HepG2 (cell line): ENCODE results near the gene ZFP36. TPM values are rescaled to one million over a fixed set of nuclear protein-coding genes. Genes with fewer than 3 reads are reported as not detected.

Source experiments
- ATAC-seq: fragments of 200-7000 bp; cut with Tn5 transposase; 3 replicates; pipeline ENCODE4 v1.9.1; 2020; ENCODE audit warnings: mild to moderate bottlenecking, moderate library complexity
- BruUV-seq: library from RNA; stranded (reverse); fragments of 400-500 nt; replicated peaks from 2 replicates; lab custom pipeline; 2021; lab: Mats Ljungman, UMichigan
- CTCF ChIA-PET: fragments of 300-600 bp; formaldehyde crosslinking; extraction: SDS; loops from one replicate; lab custom pipeline; 2021; ENCODE audit warnings: low total read pairs, inconsistent platforms, low intra/inter-chr PET ratio; lab: Yijun Ruan, JAX
- POLR2A ChIA-PET: fragments of 350-600 bp; sonication (Branson Sonifier 250); formaldehyde crosslinking; loops from one replicate; lab custom pipeline; 2020; ENCODE audit warnings: antibody characterized with exemption, inconsistent platforms; lab: Yijun Ruan, JAX
- DNase-seq: peaks from one replicate; pipeline ENCODE4 v3.0.0-alpha.2; 2015; ENCODE audit warnings: low spot score
- FAIRE-seq: peaks from 3 replicates; lab custom pipeline; 2011; peaks lifted over from hg19 to GRCh38; lab: Jason Lieb, UNC
- H2AFZ ChIP-seq: one replicate; pipeline ENCODE4 v1.6.1; 2011; ENCODE audit warnings: low read length, inconsistent platforms
- H3K27ac ChIP-seq: fragments of 300-600 bp; 3 replicates; pipeline ENCODE4 v1.8.0; 2011; ENCODE audit warnings: mixed run types, mild to moderate bottlenecking, mixed read lengths, low read length, inconsistent platforms; ENCODE audit not compliant: insufficient read depth; ENCODE audit errors: extremely low read length
- H3K27me3 ChIP-seq, 2 experiments: fragments of 200-600 bp in 1 of 2; 2 replicates in 1 of 2; 3 replicates in 1 of 2; pipeline versions ENCODE4 v1.6.0 to v1.8.0; 2011; ENCODE audit warnings: low read length in 2 of 2, mild to moderate bottlenecking in 2 of 2, moderate library complexity in 2 of 2, inconsistent platforms in 1 of 2; ENCODE audit not compliant: insufficient read depth in 2 of 2, control insufficient read depth in 1 of 2
- H3K36me3 ChIP-seq, 2 experiments: fragments of 200-600 bp in 1 of 2; replicated peaks in 1 of 2; 2 replicates in 1 of 2; 3 replicates in 1 of 2; pipeline versions ENCODE4 v1.5.1 to v1.8.0; 2011; ENCODE audit warnings: low read length in 2 of 2, inconsistent platforms in 1 of 2; ENCODE audit not compliant: insufficient read depth in 2 of 2, control insufficient read depth in 1 of 2
- H3K4me1 ChIP-seq: 2 replicates; pipeline ENCODE4 v1.5.1; 2012; ENCODE audit warnings: low read length, inconsistent platforms; ENCODE audit not compliant: insufficient read depth
- H3K4me2 ChIP-seq: 2 replicates; pipeline ENCODE4 v1.6.0; 2011; ENCODE audit warnings: low read depth, low read length, inconsistent platforms
- H3K4me3 ChIP-seq, 3 experiments: fragments of 200-600 bp in 1 of 3; sonication (generic), shearing (Covaris generic) in 1 of 3; replicated peaks in 1 of 3; 2 replicates each; pipeline ENCODE4 v1.5.1; 2011 to 2016; ENCODE audit warnings: low read length in 3 of 3, inconsistent platforms in 2 of 3, low read depth in 2 of 3, mild to moderate bottlenecking in 2 of 3, control low read depth in 1 of 3, mixed read lengths in 1 of 3; ENCODE audit not compliant: insufficient read depth in 1 of 3
- H3K79me2 ChIP-seq: one replicate; pipeline ENCODE4 v1.6.1; 2011; ENCODE audit warnings: low read length, inconsistent platforms; ENCODE audit not compliant: insufficient read depth
- H3K9ac ChIP-seq: 2 replicates; pipeline ENCODE4 v1.6.0; 2011; ENCODE audit warnings: mild to moderate bottlenecking, low read depth, low read length, inconsistent platforms; ENCODE audit not compliant: insufficient read depth
- H3K9me3 ChIP-seq: 2 replicates; pipeline ENCODE4 v1.5.1; 2012; ENCODE audit warnings: mild to moderate bottlenecking, low read length
- H4K20me1 ChIP-seq: 2 replicates; pipeline ENCODE4 v1.6.0; 2011; ENCODE audit warnings: inconsistent platforms, mild to moderate bottlenecking, low read length, moderate library complexity; ENCODE audit not compliant: insufficient read depth
- ARID3A ChIP-seq: IDR thresholded peaks from 2 replicates; pipeline ENCODE4 v1.6.1; 2012; ENCODE audit warnings: low read depth, low read length, improper control_type of control experiment
- ARNT ChIP-seq: fragments of 450-650 bp; IDR thresholded peaks from 2 replicates; pipeline ENCODE4 v1.6.1; 2017
- BCLAF1 ChIP-seq: fragments of 450-650 bp; IDR thresholded peaks from 2 replicates; pipeline ENCODE4 v1.6.1; 2017; ENCODE audit warnings: mild to moderate bottlenecking
- ETV6 ChIP-seq: sonication (generic); formaldehyde crosslinking; conservative IDR thresholded peaks from 2 replicates; pipeline ENCODE4 v1.4.0; 2020; ENCODE audit warnings: missing genetic modification reagents
- KLF15 ChIP-seq: sonication (generic); formaldehyde crosslinking; IDR thresholded peaks from 2 replicates; pipeline ENCODE4 v1.8.1; 2023; ENCODE audit warnings: borderline replicate concordance, mild to moderate bottlenecking, inconsistent platforms, missing genetic modification reagents, mixed read lengths
- POLR2G ChIP-seq: fragments of 200-400 bp; formaldehyde crosslinking; IDR thresholded peaks from 2 replicates; pipeline ENCODE4 v1.6.1; 2018; ENCODE audit warnings: mild to moderate bottlenecking, low read depth, low read length, moderate library complexity
- SOX6 ChIP-seq, 2 experiments: fragments of 450-650 bp in 1 of 2; sonication (generic) in 1 of 2; formaldehyde crosslinking in 1 of 2; IDR thresholded peaks; 2 replicates each; pipeline versions ENCODE4 v1.4.0 to v1.6.1; 2017 to 2020; ENCODE audit warnings: antibody characterized with exemption in 1 of 2, mild to moderate bottlenecking in 1 of 2, missing genetic modification reagents in 1 of 2
- TBX3 ChIP-seq: fragments of 450-650 bp; IDR thresholded peaks from 2 replicates; pipeline ENCODE4 v1.6.1; 2017; ENCODE audit warnings: antibody characterized with exemption, mild to moderate bottlenecking, inconsistent platforms, borderline replicate concordance
- TCF7L2 ChIP-seq: IDR thresholded peaks from 2 replicates; pipeline ENCODE4 v1.6.1; 2011; ENCODE audit warnings: mild to moderate bottlenecking, low read depth, low read length, moderate library complexity
- YEATS4 ChIP-seq: sonication (generic); formaldehyde crosslinking; IDR thresholded peaks from 2 replicates; pipeline ENCODE4 v1.4.0; 2020; ENCODE audit warnings: missing genetic modification reagents, borderline replicate concordance
- ZBTB8A ChIP-seq: sonication (generic); formaldehyde crosslinking; IDR thresholded peaks from 2 replicates; pipeline ENCODE4 v1.4.0; 2020; ENCODE audit warnings: mild to moderate bottlenecking, low read depth, missing genetic modification reagents, borderline replicate concordance
- ZNF121 ChIP-seq: sonication (generic); formaldehyde crosslinking; IDR thresholded peaks from 2 replicates; pipeline ENCODE4 v1.5.0; 2020; ENCODE audit warnings: mild to moderate bottlenecking, missing genetic modification reagents
- ZNF232 ChIP-seq: sonication (generic); formaldehyde crosslinking; IDR thresholded peaks from 2 replicates; pipeline ENCODE4 v1.4.0; 2020; ENCODE audit warnings: missing genetic modification reagents, borderline replicate concordance
- ZNF276 ChIP-seq: sonication (generic); formaldehyde crosslinking; IDR thresholded peaks from 2 replicates; pipeline ENCODE4 v1.4.0; 2020; ENCODE audit warnings: mild to moderate bottlenecking, low read depth, missing genetic modification reagents
- ZNF484 ChIP-seq: sonication (generic); formaldehyde crosslinking; IDR thresholded peaks from 2 replicates; pipeline ENCODE4 v1.5.1; 2020; ENCODE audit warnings: mild to moderate bottlenecking, low read depth, missing genetic modification reagents, borderline replicate concordance
- ZNF879 ChIP-seq: sonication (generic); formaldehyde crosslinking; IDR thresholded peaks from 2 replicates; pipeline ENCODE4 v1.8.1; 2023; ENCODE audit warnings: missing genetic modification reagents
- whole genome bisulfite sequencing: methylation state at CpG from one replicate; pipeline ENCODE4 v1.1.6; 2017; ENCODE audit warnings: low lambda C conversion rate; 5-methylcytosine and 5-hydroxymethylcytosine counted together
- in situ Hi-C: cut with HindIII; loops from 2 replicates; pipeline ENCODE4 v1.10.0; 2017; ENCODE audit warnings: low pct_unique_long_range_greater_than_20kb; ENCODE audit not compliant: extremely low pct_ligation_motif_present
- intact Hi-C: fragments of 100-400 bp; cut with micrococcal nuclease; formaldehyde crosslinking; loops from one replicate; pipeline ENCODE4 v1.10.0; 2022; ENCODE audit not compliant: unreplicated experiment
- polyA plus RNA-seq, 8 experiments: library from polyadenylated mRNA; depleted of rRNA in 3 of 8; stranded (reverse) in 7 of 8; unstranded in 1 of 8; fragments of >200 nt; fragmentation: Illumina TruSeq in 4 of 8; extraction: Trizol in 4 of 8; gene quantifications; 2 replicates each; pipeline versions ENCODE4 v1.2.1 to v1.2.3, GENCODE V29; 2011 to 2016; ENCODE audit warnings: low read depth in 4 of 8, missing spikeins in 1 of 8, mixed read lengths in 1 of 8; ENCODE audit not compliant: insufficient read depth in 1 of 8
- total RNA-seq, 5 experiments: library from RNA; depleted of rRNA; stranded (reverse); fragments of >200 nt; fragmentation: Illumina TruSeq; extraction: Trizol; gene quantifications; 2 replicates each; pipeline ENCODE4 v1.2.3, GENCODE V29; 2016; ENCODE audit warnings: low read depth in 1 of 5

ZFP36 gene
- total and polyA plus RNA-seq, 2 of the 13 experiments (the other 11 are each of a cell fraction or from before 2014, with no cell fraction given), result 1.4 to 1.7 TPM

GRCh38 chr19:39445196-39446111 is 38.8 kb downstream of the ZFP36 start, which contains the start of gene SUPT5H:
SUPT5H (plus strand) TSS chr19:39445582; CDS start chr19:39445891, 309 bp downstream.
- H3K79me2 ChIP-seq, result peaks cover 56% of the 10 kb centered on the region
- TF ChIP-seq ZNF879 (CRISPR knock-in tag) (peak; percentile 81; the same call in 1 of the 2 replicates), ARID3A (no peak), ZNF232 (CRISPR knock-in tag) (0 out of 2 replicates have a peak, but pooled peaks have one; percentile 17), YEATS4 (CRISPR knock-in tag) (peak; percentile 86), BCLAF1 (no peak), ZNF276 (CRISPR knock-in tag) (0 out of 2 replicates have a peak, but pooled peaks have one; percentile 37), ETV6 (CRISPR knock-in tag) (peak; percentile 43; the same call in 1 of the 2 replicates), ZBTB8A (peak; percentile 47; the same call in 1 of the 2 replicates), ZNF484 (no peak), SOX6 (IDR thresholded peaks at IDR 0.05) (no peak), SOX6 (CRISPR knock-in tag; IDR thresholded peaks at IDR 0.05) (peak; percentile 71), TBX3 (no peak), POLR2G (peak; percentile 94), ARNT (no peak), ZNF121 (no peak), TCF7L2 (no peak), KLF15 (0 out of 2 replicates have a peak, but pooled peaks have one; percentile 49)

More at GRCh38 chr19:39445196-39446111, 38.8 kb downstream of the ZFP36 start, which contains the start of gene SUPT5H:
- Histone ChIP-seq H2AFZ (no peak within 1 kb of the TSS), H3K9me3 (no peaks in the 10 kb centered on the region), H3K27me3 (peaks cover 0 to 3% of the 10 kb centered on the region in 2 experiments; a peak in 2 of 5 replicates), H3K36me3 (peaks cover 3 to 12% of the 10 kb centered on the region in 2 experiments; a peak in 4 of 5 replicates), H3K4me2 (peak within 1 kb of the TSS; percentile 85), H3K4me3 (peak within 1 kb of the TSS; percentile 81 to 98 (median 94)), H3K9ac (peak within 1 kb of the TSS; percentile 93), H3K4me1 (peaks cover 47% of the 10 kb centered on the region), H3K27ac (peak within 1 kb of the TSS; percentile 91), H4K20me1 (0 out of 2 replicates have a peak, but pooled peaks cover 3% of the 10 kb centered on the region)
- in situ Hi-C loops (no loop called here), intact Hi-C loops (no loop called here)
- ChIA-PET POLR2A (interaction anchor here (0.6 to 2.8 kb wide), 13 partner anchors 9 to 87 kb away, joined by 3 to 78 read pairs (median 6); partner anchors contain the start of genes EID2B, MED29, PAF1 and RPS16), CTCF (no interaction called here)
- WGBS, result under 1% methylated on average over 35 of the region's 68 CpGs
- FAIRE-seq (peak; percentile 84), ATAC-seq (peak; percentile 96), DNase-seq (peak; percentile 95)
- BruUV-seq, result TSS peak; percentile 86
